PFSK-1 (cell line): Measurements from ENCODE around the gene SLC9A1.

Source experiments
- FOXP2 ChIP-seq: optimal IDR thresholded peaks from 2 replicates; pipeline ENCODE3; 2011; ENCODE audit warnings: borderline replicate concordance, control low read depth, inconsistent platforms; ENCODE audit not compliant: insufficient read depth; ENCODE audit errors: extremely low read length, extremely low read depth
- POLR2AphosphoS5 ChIP-seq: IDR thresholded peaks from 2 replicates; pipeline ENCODE4 v1.6.1; 2012; ENCODE audit warnings: low read depth, mild to moderate bottlenecking, control low read depth, low read length, moderate library complexity
- SIN3A ChIP-seq: IDR thresholded peaks from 2 replicates; pipeline ENCODE4 v1.6.1; 2012; ENCODE audit warnings: mild to moderate bottlenecking, low read length, moderate library complexity, borderline replicate concordance; ENCODE audit not compliant: insufficient read depth
- TAF1 ChIP-seq: IDR thresholded peaks from 2 replicates; pipeline ENCODE4 v1.6.1; 2012; ENCODE audit warnings: low read length, control low read depth, borderline replicate concordance; ENCODE audit not compliant: insufficient read depth
- TF ChIP-seq, protein P1 (sequence below), 2 experiments: IDR thresholded peaks; 2 replicates each; pipeline versions ENCODE4 v1.6.1 to v1.8.0; 2011 to 2012; ENCODE audit warnings: low read depth in 2 of 2, low read length in 2 of 2, control low read depth in 1 of 2, inconsistent platforms in 1 of 2, mild to moderate bottlenecking in 1 of 2, moderate library complexity in 1 of 2; ENCODE audit not compliant: insufficient read depth in 1 of 2

Gene SLC9A1

GRCh38 chr1:27101054-27101491 lies 53.9 kb downstream of the SLC9A1 start:
- TF ChIP-seq FOXP2 (no peak), POLR2AphosphoS5 (no peak), SIN3A (no peak), TAF1 (no peak)
- TF ChIP-seq, protein P1, sequence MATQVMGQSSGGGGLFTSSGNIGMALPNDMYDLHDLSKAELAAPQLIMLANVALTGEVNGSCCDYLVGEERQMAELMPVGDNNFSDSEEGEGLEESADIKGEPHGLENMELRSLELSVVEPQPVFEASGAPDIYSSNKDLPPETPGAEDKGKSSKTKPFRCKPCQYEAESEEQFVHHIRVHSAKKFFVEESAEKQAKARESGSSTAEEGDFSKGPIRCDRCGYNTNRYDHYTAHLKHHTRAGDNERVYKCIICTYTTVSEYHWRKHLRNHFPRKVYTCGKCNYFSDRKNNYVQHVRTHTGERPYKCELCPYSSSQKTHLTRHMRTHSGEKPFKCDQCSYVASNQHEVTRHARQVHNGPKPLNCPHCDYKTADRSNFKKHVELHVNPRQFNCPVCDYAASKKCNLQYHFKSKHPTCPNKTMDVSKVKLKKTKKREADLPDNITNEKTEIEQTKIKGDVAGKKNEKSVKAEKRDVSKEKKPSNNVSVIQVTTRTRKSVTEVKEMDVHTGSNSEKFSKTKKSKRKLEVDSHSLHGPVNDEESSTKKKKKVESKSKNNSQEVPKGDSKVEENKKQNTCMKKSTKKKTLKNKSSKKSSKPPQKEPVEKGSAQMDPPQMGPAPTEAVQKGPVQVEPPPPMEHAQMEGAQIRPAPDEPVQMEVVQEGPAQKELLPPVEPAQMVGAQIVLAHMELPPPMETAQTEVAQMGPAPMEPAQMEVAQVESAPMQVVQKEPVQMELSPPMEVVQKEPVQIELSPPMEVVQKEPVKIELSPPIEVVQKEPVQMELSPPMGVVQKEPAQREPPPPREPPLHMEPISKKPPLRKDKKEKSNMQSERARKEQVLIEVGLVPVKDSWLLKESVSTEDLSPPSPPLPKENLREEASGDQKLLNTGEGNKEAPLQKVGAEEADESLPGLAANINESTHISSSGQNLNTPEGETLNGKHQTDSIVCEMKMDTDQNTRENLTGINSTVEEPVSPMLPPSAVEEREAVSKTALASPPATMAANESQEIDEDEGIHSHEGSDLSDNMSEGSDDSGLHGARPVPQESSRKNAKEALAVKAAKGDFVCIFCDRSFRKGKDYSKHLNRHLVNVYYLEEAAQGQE (IDR thresholded peaks at IDR 0.05; ENCODE audit: insufficient read depth in 1 of 2, low read depth in 2 of 2, low read length in 2 of 2), result no peak

DNA sequence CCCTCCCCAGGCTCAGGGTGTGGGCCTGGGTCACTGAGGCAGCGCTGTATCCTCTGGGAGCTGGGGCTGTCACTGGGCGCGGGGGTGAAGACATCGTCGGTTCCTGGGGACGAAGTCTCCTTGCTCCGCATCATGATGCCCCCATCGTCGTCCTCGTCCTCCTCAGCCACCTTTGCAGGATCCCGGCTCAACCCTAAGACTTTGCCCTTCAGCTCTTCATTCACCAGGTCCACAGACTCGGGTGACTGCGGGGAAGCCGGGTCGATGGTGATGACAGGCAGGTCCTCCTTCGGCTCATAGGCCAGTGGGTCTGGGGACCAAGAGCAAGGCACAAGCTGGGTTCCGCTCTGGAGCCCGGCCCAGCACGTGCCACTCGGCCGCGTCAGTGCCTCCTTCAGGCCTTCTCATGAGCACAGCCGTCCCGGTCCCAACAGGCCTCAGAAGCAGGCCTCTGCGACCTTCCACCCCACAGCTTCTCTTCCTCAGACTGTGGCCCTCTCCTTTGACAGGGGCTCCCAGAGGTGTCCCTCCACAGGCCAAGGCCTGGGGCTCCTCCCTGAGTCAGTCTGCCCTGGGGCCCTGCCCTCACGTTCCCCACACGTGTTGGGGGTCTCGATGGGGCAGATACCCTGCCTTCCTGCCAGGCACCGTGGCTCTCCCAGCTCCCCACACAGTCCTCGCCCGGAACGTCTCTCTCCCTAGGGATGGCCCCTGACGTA lies 54.4 kb downstream of the SLC9A1 start:
- TF ChIP-seq TAF1, result no peak
- TF ChIP-seq, protein P1 (IDR thresholded peaks at IDR 0.05; ENCODE audit: insufficient read depth in 1 of 2, low read depth in 2 of 2, low read length in 2 of 2), result no peak
- TF ChIP-seq FOXP2, result no peak
- no peak for TF ChIP-seq POLR2AphosphoS5
- no peak for TF ChIP-seq SIN3A

DNA sequence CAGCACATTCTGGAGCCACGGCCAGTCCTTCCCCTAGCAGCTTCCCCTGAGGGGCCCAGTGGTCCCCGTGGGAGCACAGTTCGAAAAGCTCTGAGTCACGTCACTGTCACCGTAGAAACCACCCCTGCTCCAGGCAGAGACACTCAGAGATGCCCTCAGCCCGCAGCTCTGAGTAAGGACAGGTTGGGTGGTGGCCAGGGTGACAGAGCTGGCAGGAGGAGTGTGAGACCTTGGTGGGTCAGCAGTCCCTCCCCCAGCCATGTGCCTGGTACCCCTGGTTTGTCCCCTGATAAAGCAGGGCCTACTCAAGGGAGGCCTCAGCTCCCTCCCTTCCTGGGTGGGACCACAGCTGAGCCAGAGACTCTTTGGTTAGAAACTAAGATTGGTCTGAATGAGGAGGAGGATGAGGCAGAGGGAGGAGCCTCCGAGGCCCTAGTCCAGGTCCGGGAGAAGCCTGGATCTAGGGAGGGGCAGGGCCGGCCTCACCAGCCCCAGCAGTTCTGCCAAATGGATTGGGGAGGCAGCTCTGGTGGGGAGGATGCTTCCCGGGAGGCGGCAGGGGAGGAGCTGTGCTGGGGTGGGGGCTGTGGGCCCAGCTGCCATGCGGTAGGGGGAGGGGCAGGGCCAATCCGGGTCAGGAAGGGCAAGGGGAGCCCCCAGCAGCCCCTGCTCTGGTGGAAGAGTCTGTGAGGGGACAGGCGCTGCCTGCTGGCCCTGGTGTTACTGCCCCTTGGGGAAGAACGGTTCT lies 55.2 kb downstream of the SLC9A1 start:
- TF ChIP-seq TAF1 (no peak), POLR2AphosphoS5 (no peak), SIN3A (no peak), FOXP2 (no peak)
- TF ChIP-seq, protein P1 (IDR thresholded peaks at IDR 0.05; ENCODE audit: insufficient read depth in 1 of 2, low read depth in 2 of 2, low read length in 2 of 2), result no peak

GRCh38 chr1:27099135-27099586 lies 55.8 kb downstream of the SLC9A1 start:
- TF ChIP-seq POLR2AphosphoS5 (no peak), SIN3A (no peak), FOXP2 (no peak), TAF1 (no peak)
- TF ChIP-seq, protein P1 (IDR thresholded peaks at IDR 0.05; ENCODE audit: insufficient read depth in 1 of 2, low read depth in 2 of 2, low read length in 2 of 2), result no peak
